ENCODE measurements around the gene CTCFL.
"Not testable (repeated sequence)": the region's sequence is repeated elsewhere in the genome, so short reads cannot be mapped to it uniquely, and the experiment has no call there.

CTCFL gene

GRCh38 chr20:57483287-57484050 lies 41.5 kb downstream of the CTCFL start:
- no peak for DNase-seq (ENCODE audit: low read depth in 3 of 3, low spot score in 1 of 3)

- no peak for DNase-seq (ENCODE audit: low read depth in 3 of 3, low spot score in 1 of 3)
Measured at GRCh38 chr20:57482796-57483195, 42.1 kb downstream of the CTCFL start.

GRCh38 chr20:57482148-57482547 lies 42.8 kb downstream of the CTCFL start:
- no peak for DNase-seq (ENCODE audit: low read depth in 3 of 3, low spot score in 1 of 3)

- DNase-seq (ENCODE audit: low read depth in 3 of 3, low spot score in 1 of 3), result no peak
Measured at GRCh38 chr20:57481281-57481711, 43.6 kb downstream of the CTCFL start.

- DNase-seq (ENCODE audit: low read depth in 3 of 3, low spot score in 1 of 3), result peak in 1 of 3 donors; percentile 19
Measured at GRCh38 chr20:57480444-57481160, 44.3 kb downstream of the CTCFL start.

- no peak for DNase-seq (ENCODE audit: low read depth in 3 of 3, low spot score in 1 of 3)
Measured at GRCh38 chr20:57479196-57479595, 45.7 kb downstream of the CTCFL start.

GRCh38 chr20:57478176-57478575 lies 46.8 kb downstream of the CTCFL start:
- DNase-seq (ENCODE audit: low read depth in 3 of 3, low spot score in 1 of 3), result no peak

GRCh38 chr20:57476641-57477461 lies 48.1 kb downstream of the CTCFL start:
- no peak for DNase-seq (ENCODE audit: low read depth in 3 of 3, low spot score in 1 of 3)

- DNase-seq (ENCODE audit: low read depth in 3 of 3, low spot score in 1 of 3), result no peak
Measured at GRCh38 chr20:57476084-57476526, 48.8 kb downstream of the CTCFL start.

- DNase-seq (ENCODE audit: low read depth in 3 of 3, low spot score in 1 of 3), result no peak
Measured at GRCh38 chr20:57475388-57476083, 49.4 kb downstream of the CTCFL start.

GRCh38 chr20:57474816-57475215 lies 50.1 kb downstream of the CTCFL start:
- no peak for DNase-seq (ENCODE audit: low read depth in 3 of 3, low spot score in 1 of 3)

GRCh38 chr20:57474205-57474604 lies 50.7 kb downstream of the CTCFL start:
- no peak for DNase-seq (ENCODE audit: low read depth in 3 of 3, low spot score in 1 of 3)

- no peak for DNase-seq (ENCODE audit: low read depth in 3 of 3, low spot score in 1 of 3)
Measured at GRCh38 chr20:57473246-57474048, 51.5 kb downstream of the CTCFL start.

GRCh38 chr20:57472474-57472873 lies 52.5 kb downstream of the CTCFL start:
- DNase-seq (ENCODE audit: low read depth in 3 of 3, low spot score in 1 of 3), result not testable (repeated sequence)

- no peak for DNase-seq (ENCODE audit: low read depth in 3 of 3, low spot score in 1 of 3)
Measured at GRCh38 chr20:57471496-57472372, 53.2 kb downstream of the CTCFL start.

GRCh38 chr20:57470666-57471495 lies 54.1 kb downstream of the CTCFL start:
- DNase-seq (ENCODE audit: low read depth in 3 of 3, low spot score in 1 of 3), result no peak

GRCh38 chr20:57470212-57470522 lies 54.8 kb downstream of the CTCFL start:
- DNase-seq (ENCODE audit: low read depth in 3 of 3, low spot score in 1 of 3), result no peak

GRCh38 chr20:57469418-57470211 lies 55.3 kb downstream of the CTCFL start:
- no peak for DNase-seq (ENCODE audit: low read depth in 3 of 3, low spot score in 1 of 3)

All from stimulated activated CD4-positive, alpha-beta T cell treated with anti-CD3 and anti-CD28 coated beads, TNF-alpha, amount 100 ng/mL, for 1 hour (primary cell).